Activated CD8-positive, alpha-beta memory T cell treated with anti-CD3 and anti-CD28 coated beads, Interleukin-2, amount 10 ng/mL, durations not matched to agents 7 days and 5 days (primary cell): Measurements from ENCODE around the gene EDEM1. TPM values are rescaled to one million over a fixed set of nuclear protein-coding genes. Genes with fewer than 3 reads are reported as not detected.

ENCODE experiments used
- ATAC-seq: fragments of 150-1000 bp; cut with Tn5 transposase; one replicate; pipeline ENCODE4 v1.10.0; 2021; ENCODE audit warnings: moderate library complexity
- CTCF ChIA-PET: fragments of 350-600 bp; sonication (Branson Sonifier 250); formaldehyde crosslinking; loops from one replicate; lab custom pipeline; 2021; ENCODE audit warnings: antibody characterized with exemption; lab: Charles Lee
- DNase-seq: peaks from one replicate; pipeline ENCODE4 v3.0.0-alpha.2; 2020
- H3K27ac Mint-ChIP-seq: one replicate; pipeline ENCODE4 v1.8.0; 2021; ENCODE audit warnings: mild to moderate bottlenecking, mixed read lengths
- H3K27me3 Mint-ChIP-seq: one replicate; pipeline ENCODE4 v1.8.0; 2021; ENCODE audit warnings: mixed read lengths
- H3K36me3 Mint-ChIP-seq: one replicate; pipeline ENCODE4 v1.8.0; 2021; ENCODE audit warnings: mild to moderate bottlenecking, mixed read lengths
- H3K4me1 Mint-ChIP-seq: one replicate; pipeline ENCODE4 v1.8.0; 2021; ENCODE audit warnings: mixed read lengths
- H3K4me3 Mint-ChIP-seq: one replicate; pipeline ENCODE4 v1.8.0; 2021; ENCODE audit warnings: mild to moderate bottlenecking, moderate library complexity, mixed read lengths
- H3K9me3 Mint-ChIP-seq: one replicate; pipeline ENCODE4 v1.8.0; 2022; ENCODE audit warnings: low read depth, mixed read lengths
- microRNA-seq: library from miRNA; unstranded; fragments of <30 nt; microRNA quantifications from one replicate; pipeline ENCODE4 v1.2.0, GENCODE V29; 2022
- total RNA-seq, 2 experiments: library from RNA; stranded (reverse); gene quantifications; one replicate each; pipeline ENCODE4 v1.2.3, GENCODE V29; 2021

Gene EDEM1
- total RNA-seq, 2 experiments from 2014 or later, result 79.0 to 119 TPM

GRCh38 chr3:5258526-5258925 is 71.0 kb downstream of the EDEM1 start:
- Mint-ChIP-seq H3K4me1 (peaks cover 2% of the 10 kb centered on the region), H3K27ac (no peak overlapping the region), H3K27me3 (peaks cover 3% of the 10 kb centered on the region), H3K36me3 (no peaks in the 10 kb centered on the region), H3K9me3 (no peaks in the 10 kb centered on the region), H3K4me3 (no peak overlapping the region)
- CTCF ChIA-PET, result no interaction called here
- no peak for ATAC-seq
- no peak for DNase-seq

DNA sequence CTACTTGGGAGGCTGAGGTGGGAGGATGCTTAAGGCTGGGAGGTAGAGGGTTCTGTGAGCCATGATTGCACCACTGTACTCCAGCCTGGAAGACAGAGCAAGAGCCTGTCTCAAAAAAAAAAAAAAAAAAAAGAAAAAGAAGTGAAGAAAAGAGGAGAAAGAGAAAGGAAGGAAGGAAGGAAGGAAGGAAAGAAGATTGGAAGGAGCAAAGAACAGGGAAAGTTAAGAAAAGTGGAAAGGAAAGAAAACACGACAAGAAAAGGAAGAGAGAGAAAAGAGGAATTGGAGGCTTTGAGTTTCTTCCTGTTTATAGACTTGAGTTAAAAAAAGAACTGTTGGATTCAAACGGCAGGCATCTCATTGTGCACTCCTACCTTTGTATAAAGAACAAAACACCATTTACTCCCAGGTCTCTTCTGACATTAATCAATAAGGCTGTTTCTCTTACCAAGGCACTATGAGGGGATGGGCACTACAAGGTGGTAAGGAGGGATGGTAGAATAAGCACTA is 73.5 kb downstream of the EDEM1 start:
- H3K9me3 Mint-ChIP-seq, result no peaks in the 10 kb centered on the region
- DNase-seq (no peak), ATAC-seq (no peak)
- peaks cover 2% of the 10 kb centered on the region for H3K4me1 Mint-ChIP-seq
- CTCF ChIA-PET, result no interaction called here
- H3K27ac Mint-ChIP-seq, result no peak overlapping the region
- H3K36me3 Mint-ChIP-seq, result no peaks in the 10 kb centered on the region
- peaks cover 3% of the 10 kb centered on the region for H3K27me3 Mint-ChIP-seq
- H3K4me3 Mint-ChIP-seq, result no peak overlapping the region

DNA sequence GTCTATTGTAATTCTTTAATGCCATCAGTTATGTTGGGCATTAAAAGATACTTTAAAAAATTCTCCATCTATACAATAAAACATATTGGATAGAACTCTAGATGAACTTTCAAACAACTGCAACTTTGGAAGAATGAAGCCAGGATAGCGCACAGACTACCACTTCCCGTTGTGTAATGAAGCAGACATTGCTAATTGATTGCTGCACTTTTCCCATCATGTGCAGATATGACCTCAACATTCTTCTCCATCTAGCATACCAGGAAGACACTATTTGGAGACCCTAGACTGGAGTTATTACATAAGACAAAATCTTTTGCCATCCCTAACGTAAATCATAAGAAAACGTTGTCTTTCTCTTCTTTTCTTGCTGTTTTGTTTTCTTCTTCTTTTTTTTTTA is 75.0 kb downstream of the EDEM1 start:
- Mint-ChIP-seq H3K27ac (no peak overlapping the region), H3K27me3 (peaks cover 11% of the 10 kb centered on the region), H3K36me3 (no peaks in the 10 kb centered on the region), H3K9me3 (no peaks in the 10 kb centered on the region), H3K4me3 (no peak overlapping the region), H3K4me1 (peaks cover 2% of the 10 kb centered on the region)
- ATAC-seq, result no peak
- DNase-seq, result no peak
- CTCF ChIA-PET, result no interaction called here

DNA sequence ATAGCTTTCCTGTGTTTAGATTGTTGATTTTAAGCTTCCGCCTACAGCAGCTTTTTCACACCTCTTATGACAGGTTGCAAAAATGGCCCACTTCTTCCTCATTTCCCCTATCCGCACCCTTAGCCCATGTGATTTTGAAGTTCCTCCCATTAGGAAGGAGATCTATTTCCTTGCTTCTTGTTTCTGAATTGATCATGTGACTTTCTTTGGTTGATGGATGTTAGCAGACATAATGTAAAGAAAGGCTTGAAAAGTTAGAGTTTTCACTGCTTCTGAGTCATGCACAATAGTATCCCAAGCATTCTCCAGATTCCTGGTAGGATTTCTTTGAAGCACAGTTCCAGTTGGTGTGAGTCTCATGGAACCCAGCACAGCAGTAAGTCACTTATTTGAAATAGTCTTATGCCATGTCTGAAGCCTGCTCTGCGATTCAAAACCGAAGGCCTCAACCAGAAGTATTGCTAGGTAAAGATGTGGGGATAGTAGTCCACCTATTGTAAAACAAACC is 76.6 kb downstream of the EDEM1 start:
- H3K36me3 Mint-ChIP-seq, result no peaks in the 10 kb centered on the region
- DNase-seq (no peak), ATAC-seq (no peak)
- no peaks in the 10 kb centered on the region for H3K9me3 Mint-ChIP-seq
- no peak overlapping the region for H3K27ac Mint-ChIP-seq
- CTCF ChIA-PET, result no interaction called here
- peaks cover 16% of the 10 kb centered on the region for H3K27me3 Mint-ChIP-seq
- H3K4me1 Mint-ChIP-seq, result peaks cover 2% of the 10 kb centered on the region
- H3K4me3 Mint-ChIP-seq, result no peak overlapping the region

DNA sequence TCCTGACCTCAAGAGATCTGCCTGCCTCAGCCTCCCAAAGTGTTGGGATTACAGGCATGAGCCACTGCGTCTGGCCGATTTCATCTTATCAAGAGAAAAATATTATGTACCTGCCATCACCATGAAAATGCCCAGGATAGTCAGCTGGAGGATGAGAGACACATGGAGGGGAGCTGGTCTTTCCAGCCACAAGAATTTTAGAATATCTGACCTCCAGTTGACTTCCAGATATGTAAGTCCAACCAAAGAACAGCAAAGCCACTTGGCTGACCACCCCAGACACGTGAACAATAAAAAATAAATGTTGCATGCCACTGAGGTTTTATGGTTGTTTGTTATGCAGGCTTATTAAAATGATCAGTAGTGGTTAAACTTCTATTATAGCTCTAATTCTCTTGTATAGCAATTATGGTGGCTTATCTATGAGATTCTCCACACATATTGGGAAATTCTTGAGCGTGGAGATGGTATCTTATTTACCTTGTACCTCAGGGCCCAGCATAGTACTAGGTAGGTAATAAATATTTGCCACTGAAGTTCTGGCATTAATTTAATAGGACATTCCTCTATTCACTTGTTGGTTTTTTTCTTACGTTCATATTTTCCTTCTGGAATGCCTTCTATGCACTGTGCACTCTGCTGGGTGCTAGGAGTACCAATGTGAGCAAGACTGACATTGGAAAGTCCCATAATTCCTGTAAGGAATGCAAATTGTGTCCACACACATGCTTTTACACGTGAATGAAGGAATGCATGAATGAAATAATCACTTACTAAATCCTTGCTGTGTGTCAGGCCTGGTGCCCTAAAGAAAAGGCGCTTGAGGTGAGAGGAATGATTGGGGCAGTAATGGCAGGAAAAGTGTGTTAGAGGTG is 77.6 kb downstream of the EDEM1 start:
- Mint-ChIP-seq H3K36me3 (no peaks in the 10 kb centered on the region), H3K9me3 (no peaks in the 10 kb centered on the region), H3K4me1 (peaks cover 2% of the 10 kb centered on the region), H3K27me3 (peaks cover 16% of the 10 kb centered on the region), H3K27ac (no peak overlapping the region), H3K4me3 (no peak overlapping the region)
- DNase-seq, result no peak
- ATAC-seq, result no peak
- CTCF ChIA-PET, result interaction anchor here (1.2 kb wide), 1 partner anchor 9 kb away, joined by 3 read pairs; no protein-coding TSS in a partner anchor

DNA sequence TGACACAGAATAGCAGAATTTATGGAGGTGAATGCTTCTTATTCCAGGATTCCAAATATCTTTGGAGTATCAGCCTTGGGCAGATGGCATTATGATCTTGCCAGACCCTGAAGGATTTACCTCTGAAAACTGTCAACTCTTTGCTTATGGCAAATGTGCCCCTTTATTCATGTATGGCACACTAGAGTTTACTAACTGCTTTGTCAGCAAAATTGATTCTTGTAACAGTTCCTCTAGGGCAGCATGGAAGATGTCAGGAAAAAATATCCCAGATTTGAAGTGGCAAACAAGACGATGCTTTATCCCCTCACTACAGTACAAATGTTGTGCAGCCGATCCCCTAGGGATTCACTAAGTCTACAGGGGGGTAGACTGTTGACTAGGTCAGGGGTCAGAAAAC is 79.7 kb downstream of the EDEM1 start:
- ATAC-seq (no peak), DNase-seq (no peak)
- no peaks in the 10 kb centered on the region for H3K36me3 Mint-ChIP-seq
- H3K27me3 Mint-ChIP-seq, result peaks cover 16% of the 10 kb centered on the region
- CTCF ChIA-PET, result no interaction called here
- no peaks in the 10 kb centered on the region for H3K9me3 Mint-ChIP-seq
- no peak overlapping the region for H3K4me3 Mint-ChIP-seq
- no peak overlapping the region for H3K27ac Mint-ChIP-seq
- H3K4me1 Mint-ChIP-seq, result no peaks in the 10 kb centered on the region

DNA sequence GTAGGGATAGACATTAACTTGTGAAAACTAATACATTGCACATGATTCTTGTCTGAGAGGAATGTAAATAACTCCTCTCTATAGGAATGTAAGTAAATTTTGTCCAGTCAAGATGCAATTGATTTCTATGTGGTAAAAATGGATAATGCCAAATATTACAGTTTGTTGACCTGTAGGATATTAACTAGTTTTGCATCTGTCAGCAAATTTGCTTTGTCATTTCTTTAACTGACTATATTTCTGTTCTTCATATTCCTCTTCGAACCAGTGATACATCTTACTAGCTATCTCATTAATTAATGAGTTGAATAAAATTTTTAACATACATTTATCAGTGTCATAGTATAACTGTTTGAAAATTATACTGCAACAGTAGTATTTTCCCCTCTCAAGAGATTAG is 80.4 kb downstream of the EDEM1 start:
- CTCF ChIA-PET, result no interaction called here
- Mint-ChIP-seq H3K27me3 (peaks cover 13% of the 10 kb centered on the region), H3K4me3 (no peak overlapping the region), H3K4me1 (no peaks in the 10 kb centered on the region), H3K9me3 (no peaks in the 10 kb centered on the region), H3K27ac (no peak overlapping the region), H3K36me3 (no peaks in the 10 kb centered on the region)
- ATAC-seq (no peak), DNase-seq (no peak)

Small RNAs within 50 kb of the gene (microRNA-seq; reads per million reads assigned to microRNA genes)
- not detected for gene MIR4790

Other genes starting within 250 kb of the EDEM1 start
- gene BHLHE40, start 208.3 kb upstream of the EDEM1 start, total RNA-seq, result 100 to 1,000 TPM; 281 to 491 TPM
- gene ARL8B, start 65.4 kb upstream of the EDEM1 start, total RNA-seq, result 10 to 100 TPM; 36.0 to 46.8 TPM